ENCODE results near the gene TRIP13. TPM values are rescaled to one million over a fixed set of nuclear protein-coding genes. Genes with fewer than 3 reads are reported as not detected.
A peak's percentile ranks its signal among the peaks of the same experiment; 100 is the strongest.

TRIP13 gene
- total and polyA plus RNA-seq, 2 of the 4 experiments (the other 2 are of a cell fraction) = 17.1 to 35.5 TPM

DNA sequence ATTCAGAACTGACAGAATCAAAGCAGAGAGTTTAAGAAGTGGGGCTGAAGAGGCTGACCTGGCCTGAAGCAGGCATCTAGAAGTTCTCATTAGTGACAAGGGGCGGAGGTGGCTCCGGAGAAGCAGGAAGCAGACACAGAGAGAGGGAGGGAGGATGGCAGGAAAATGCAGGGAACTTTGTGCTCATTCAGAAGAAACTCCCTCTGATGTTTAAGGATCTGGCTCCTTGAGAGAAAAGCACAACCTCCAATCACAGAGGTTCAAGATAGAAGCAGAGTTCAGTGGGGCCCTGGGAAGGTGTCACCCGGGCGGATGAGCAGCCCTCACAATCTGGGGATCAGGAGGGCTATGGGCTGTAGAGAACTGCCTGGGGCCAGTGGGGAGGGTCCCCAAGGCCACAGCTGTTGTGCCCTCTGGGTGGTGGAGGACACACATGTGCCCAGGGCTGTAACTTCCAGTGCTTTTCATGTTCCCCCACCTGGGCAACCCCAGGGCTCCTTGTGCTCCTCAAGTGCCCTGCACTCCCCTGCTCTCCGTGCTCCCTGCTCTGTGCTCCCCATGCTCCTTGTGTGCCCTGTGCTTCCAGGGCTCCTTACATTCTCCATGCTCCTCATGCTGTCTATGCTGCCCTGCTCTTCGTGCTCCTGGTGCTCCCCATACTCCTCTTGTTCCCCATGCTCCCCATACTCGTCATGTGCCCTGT is 51.4 kb downstream of the TRIP13 start:
- H3K27me3 ChIP-seq (ENCODE audit: control insufficient read depth, insufficient read depth, low read length) = peaks cover 66% of the 10 kb centered on the region
- dilution Hi-C loops (cut with HindIII; ENCODE audit: low sequenced_read_pairs, unreplicated experiment) (no loop called here), intact Hi-C loops (cut with micrococcal nuclease) (no loop called here)

More for the DNA sequence above, 51.4 kb downstream of the TRIP13 start:
- Histone ChIP-seq H2BK5ac (ENCODE audit: low read depth, low read length, poor library complexity, severe bottlenecking) (no peak overlapping the region), H3K9me1 (ENCODE audit: insufficient read depth, low read length) (no peaks in the 10 kb centered on the region), H3K27ac (ENCODE audit: insufficient read depth, low read length) (no peak overlapping the region), H3K36me3 (ENCODE audit: control insufficient read depth, insufficient read depth, low read length) (no peaks in the 10 kb centered on the region), H3K4me1 (ENCODE audit: control insufficient read depth, insufficient read depth, low read length) (peaks cover 2% of the 10 kb centered on the region; the same call in 1 of the 2 replicates), H3K4me3 (ENCODE audit: insufficient read depth, low read depth, low read length) (no peak overlapping the region), H2AK9ac (replicated peaks; ENCODE audit: low read depth, low read length, poor library complexity) (peak overlapping the region; percentile 65), H3K9me3 (ENCODE audit: control insufficient read depth, insufficient read depth, low read length) (no peaks in the 10 kb centered on the region), H4K8ac (ENCODE audit: low read depth in 2 of 2, low read length in 2 of 2) (no peak overlapping the region), H3K18ac (ENCODE audit: low read depth, low read length) (no peak overlapping the region; the same call in 1 of the 2 replicates), H2AK5ac (ENCODE audit: low read depth, low read length) (no peak overlapping the region), H4K5ac (ENCODE audit: low read depth, low read length) (no peak overlapping the region), H4K20me1 (ENCODE audit: insufficient read depth, low read length) (peaks cover 10% of the 10 kb centered on the region; the same call in 1 of the 2 replicates), H3K56ac (ENCODE audit: extremely low read depth, insufficient read depth, low read length) (no peak overlapping the region), H3K23ac (ENCODE audit: low read depth, low read length) (no peak overlapping the region), H3K9ac (ENCODE audit: low read depth, low read length) (no peak overlapping the region), H4K91ac (ENCODE audit: insufficient read depth, low read depth, low read length) (no peak overlapping the region), H2BK15ac (ENCODE audit: low read depth, low read length) (no peak overlapping the region), H3K4ac (ENCODE audit: low read depth, low read length) (no peak overlapping the region), H3K4me2 (ENCODE audit: low read depth, low read length) (no peak overlapping the region), H2AFZ (replicated peaks; ENCODE audit: low read length, poor library complexity) (peak overlapping the region; percentile 37), H2BK20ac (ENCODE audit: low read depth, low read length) (no peak overlapping the region; the same call in 1 of the 2 replicates), H3K14ac (replicated peaks; ENCODE audit: low read depth, low read length) (no peak overlapping the region; the same call in 1 of the 2 replicates), H3K79me1 (ENCODE audit: low read depth in 1 of 2, low read length in 2 of 2) (no peaks in the 10 kb centered on the region), H2BK120ac (ENCODE audit: low read depth, low read length) (no peak overlapping the region)
- ChIA-PET CTCF (no interaction called here), POLR2A (ENCODE audit: unreplicated experiment) (no interaction called here)
- 84% methylated on average over 3 of the region's 7 CpGs; no CpG with 5 or more reads in 1 of the 2 experiments for WGBS, 2 experiments (ENCODE audit: extremely low coverage in 2 of 2, insufficient read length in 1 of 2)
- in situ Hi-C loops (cut with MboI; ENCODE audit: low sequenced_read_pairs) = no loop called here
- ATAC-seq (ENCODE audit: low read depth) = no peak
- DNase-seq = no peak
- BruUV-seq (replicated peaks) = no TSS peak
- TF ChIP-seq POLR2A (IDR thresholded peaks at IDR 0.05; ENCODE audit: low read depth, low read length) = no peak
- TF ChIP-seq MAZ (IDR thresholded peaks at IDR 0.05; ENCODE audit: borderline replicate concordance, low read depth, low read length) = no peak
- TF ChIP-seq MAFK (IDR thresholded peaks at IDR 0.05; ENCODE audit: low read depth, low read length) = no peak
- TF ChIP-seq FOS (IDR thresholded peaks at IDR 0.05; ENCODE audit: low read depth, low read length) = no peak
- TF ChIP-seq BHLHE40 (IDR thresholded peaks at IDR 0.05; ENCODE audit: low read depth, low read length) = no peak
- no peak for TF ChIP-seq MXI1 (IDR thresholded peaks at IDR 0.05; ENCODE audit: borderline replicate concordance, low read depth, low read length)
- TF ChIP-seq, protein P1, sequence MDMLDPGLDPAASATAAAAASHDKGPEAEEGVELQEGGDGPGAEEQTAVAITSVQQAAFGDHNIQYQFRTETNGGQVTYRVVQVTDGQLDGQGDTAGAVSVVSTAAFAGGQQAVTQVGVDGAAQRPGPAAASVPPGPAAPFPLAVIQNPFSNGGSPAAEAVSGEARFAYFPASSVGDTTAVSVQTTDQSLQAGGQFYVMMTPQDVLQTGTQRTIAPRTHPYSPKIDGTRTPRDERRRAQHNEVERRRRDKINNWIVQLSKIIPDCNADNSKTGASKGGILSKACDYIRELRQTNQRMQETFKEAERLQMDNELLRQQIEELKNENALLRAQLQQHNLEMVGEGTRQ (IDR thresholded peaks at IDR 0.05; ENCODE audit: low read depth, low read length) = no peak
- TF ChIP-seq NFE2L2 (IDR thresholded peaks at IDR 0.05; ENCODE audit: low read depth, low read length) = no peak
- TF ChIP-seq SMC3 (IDR thresholded peaks at IDR 0.05; ENCODE audit: low read depth, low read length) = no peak
- no peak for TF ChIP-seq RCOR1 (IDR thresholded peaks at IDR 0.05; ENCODE audit: insufficient replicate concordance, low read length)
- TF ChIP-seq, protein P2, sequence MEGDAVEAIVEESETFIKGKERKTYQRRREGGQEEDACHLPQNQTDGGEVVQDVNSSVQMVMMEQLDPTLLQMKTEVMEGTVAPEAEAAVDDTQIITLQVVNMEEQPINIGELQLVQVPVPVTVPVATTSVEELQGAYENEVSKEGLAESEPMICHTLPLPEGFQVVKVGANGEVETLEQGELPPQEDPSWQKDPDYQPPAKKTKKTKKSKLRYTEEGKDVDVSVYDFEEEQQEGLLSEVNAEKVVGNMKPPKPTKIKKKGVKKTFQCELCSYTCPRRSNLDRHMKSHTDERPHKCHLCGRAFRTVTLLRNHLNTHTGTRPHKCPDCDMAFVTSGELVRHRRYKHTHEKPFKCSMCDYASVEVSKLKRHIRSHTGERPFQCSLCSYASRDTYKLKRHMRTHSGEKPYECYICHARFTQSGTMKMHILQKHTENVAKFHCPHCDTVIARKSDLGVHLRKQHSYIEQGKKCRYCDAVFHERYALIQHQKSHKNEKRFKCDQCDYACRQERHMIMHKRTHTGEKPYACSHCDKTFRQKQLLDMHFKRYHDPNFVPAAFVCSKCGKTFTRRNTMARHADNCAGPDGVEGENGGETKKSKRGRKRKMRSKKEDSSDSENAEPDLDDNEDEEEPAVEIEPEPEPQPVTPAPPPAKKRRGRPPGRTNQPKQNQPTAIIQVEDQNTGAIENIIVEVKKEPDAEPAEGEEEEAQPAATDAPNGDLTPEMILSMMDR (conservative IDR thresholded peaks at IDR 0.05; ENCODE audit: low read depth, low read length) = no peak
- TF ChIP-seq, protein P3, sequence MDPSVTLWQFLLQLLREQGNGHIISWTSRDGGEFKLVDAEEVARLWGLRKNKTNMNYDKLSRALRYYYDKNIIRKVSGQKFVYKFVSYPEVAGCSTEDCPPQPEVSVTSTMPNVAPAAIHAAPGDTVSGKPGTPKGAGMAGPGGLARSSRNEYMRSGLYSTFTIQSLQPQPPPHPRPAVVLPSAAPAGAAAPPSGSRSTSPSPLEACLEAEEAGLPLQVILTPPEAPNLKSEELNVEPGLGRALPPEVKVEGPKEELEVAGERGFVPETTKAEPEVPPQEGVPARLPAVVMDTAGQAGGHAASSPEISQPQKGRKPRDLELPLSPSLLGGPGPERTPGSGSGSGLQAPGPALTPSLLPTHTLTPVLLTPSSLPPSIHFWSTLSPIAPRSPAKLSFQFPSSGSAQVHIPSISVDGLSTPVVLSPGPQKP (IDR thresholded peaks at IDR 0.05; ENCODE audit: borderline replicate concordance, low read depth, low read length) = no peak
- TF ChIP-seq RAD21 (IDR thresholded peaks at IDR 0.05; ENCODE audit: low read length) = no peak
- no peak for TF ChIP-seq RFX5 (IDR thresholded peaks at IDR 0.05; ENCODE audit: low read depth, low read length)
- TF ChIP-seq CHD1 (IDR thresholded peaks at IDR 0.05; ENCODE audit: low read depth, low read length) = no peak
- TF ChIP-seq CEBPB (IDR thresholded peaks at IDR 0.05; ENCODE audit: low read depth, low read length) = no peak

Measured in IMR-90 (cell line).